ENCODE measurements around the gene NR0B1.

Gene NR0B1

DNA sequence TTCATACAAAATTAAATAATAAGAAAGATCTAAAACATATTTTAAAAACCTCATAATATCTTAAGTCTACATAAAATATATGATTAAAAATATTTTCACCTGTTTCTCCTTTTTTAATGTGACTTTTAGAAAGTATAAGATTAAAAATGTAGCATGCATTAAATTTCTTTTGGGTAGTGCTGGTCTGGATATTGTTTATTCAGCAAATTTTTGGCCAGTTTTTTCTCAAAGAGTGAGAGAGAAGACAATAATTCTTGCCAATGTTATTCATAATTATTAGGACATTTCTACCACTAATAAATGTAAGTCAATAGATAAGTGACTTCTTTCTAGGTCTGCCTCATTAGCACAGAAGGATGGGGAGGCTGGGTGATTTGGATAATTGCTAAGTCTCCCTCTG, 48.2 kb downstream of the NR0B1 start:
- DNase-seq: no peak

DNA sequence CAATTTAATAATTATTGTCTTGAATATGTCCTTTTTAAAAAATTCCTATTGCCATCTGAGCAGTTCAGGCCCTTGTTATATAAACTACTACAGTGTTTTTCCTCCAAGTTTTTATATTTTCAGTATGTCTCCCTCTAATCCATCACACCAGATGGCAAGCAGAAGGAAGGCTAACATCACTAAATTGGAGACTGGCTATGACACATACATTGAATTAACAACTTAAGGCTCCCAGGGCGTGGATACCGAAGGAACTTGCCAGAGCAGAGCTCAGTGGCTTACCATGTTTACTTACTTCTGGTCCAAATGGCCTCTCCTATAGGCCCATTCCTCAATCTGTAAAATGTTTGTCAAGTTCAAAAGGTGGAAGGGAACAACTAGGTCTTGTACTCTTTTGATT, 49.3 kb downstream of the NR0B1 start:
- no peak for DNase-seq
